CD4-positive, alpha-beta memory T cell (primary cell): ENCODE data around the gene IDH3B. TPM values are rescaled to one million over a fixed set of nuclear protein-coding genes. Genes with fewer than 3 reads are reported as not detected.
"Not testable (repeated sequence)": the region's sequence is repeated elsewhere in the genome, so short reads cannot be mapped to it uniquely, and the experiment has no call there.

Experiments used
- CTCF ChIA-PET: fragments of 350-600 bp; sonication (Branson Sonifier 250); formaldehyde crosslinking; loops from one replicate; lab custom pipeline; 2021; ENCODE audit warnings: inconsistent platforms; ENCODE audit not compliant: partially characterized antibody; lab: Charles Lee
- POLR2A ChIA-PET: fragments of 350-600 bp; sonication (Branson Sonifier 250); formaldehyde crosslinking; loops from one replicate; lab custom pipeline; 2021; ENCODE audit not compliant: partially characterized antibody; lab: Charles Lee
- DNase-seq, 5 donors: peaks; one replicate each; pipeline versions ENCODE4 v3.0.0 to v3.0.0-alpha.2; 2020 to 2022; ENCODE audit warnings: mixed read lengths in 1 of 5
- H3K27ac ChIP-seq: one replicate; pipeline ENCODE4 v1.7.0; 2013; ENCODE audit warnings: low read depth, low read length
- H3K27me3 ChIP-seq: 2 replicates; pipeline ENCODE4 v1.7.0; 2013; ENCODE audit warnings: mild to moderate bottlenecking, low read length, moderate library complexity; ENCODE audit not compliant: insufficient read depth
- H3K36me3 ChIP-seq: 2 replicates; pipeline ENCODE4 v1.7.0; 2013; ENCODE audit warnings: mild to moderate bottlenecking, low read length, moderate library complexity; ENCODE audit not compliant: insufficient read depth
- H3K4me1 ChIP-seq: 2 replicates; pipeline ENCODE4 v1.7.0; 2013; ENCODE audit warnings: mild to moderate bottlenecking, low read length, moderate library complexity; ENCODE audit not compliant: insufficient read depth
- H3K4me3 ChIP-seq, 2 donors: one replicate each; pipeline ENCODE4 v1.7.0; 2013; ENCODE audit warnings: low read length in 2 of 2, mild to moderate bottlenecking in 1 of 2
- H3K9me3 ChIP-seq, 2 donors: one replicate each; pipeline ENCODE4 v1.7.0; 2013; ENCODE audit warnings: low read length in 2 of 2, control low read depth in 1 of 2; ENCODE audit not compliant: control insufficient read depth in 1 of 2
- H3K27ac Mint-ChIP-seq, 7 donors: one replicate each; pipeline ENCODE4 v1.8.0; 2020 to 2021; ENCODE audit warnings: mixed read lengths in 7 of 7, mild to moderate bottlenecking in 6 of 7, inconsistent platforms in 3 of 7, moderate library complexity in 3 of 7
- H3K27me3 Mint-ChIP-seq, 2 donors: one replicate each; pipeline ENCODE4 v1.8.0; 2020 to 2021; ENCODE audit warnings: mixed read lengths in 2 of 2
- H3K36me3 Mint-ChIP-seq, 2 donors: one replicate each; pipeline ENCODE4 v1.8.0; 2020 to 2021; ENCODE audit warnings: mixed read lengths in 2 of 2, inconsistent platforms in 1 of 2, mild to moderate bottlenecking in 1 of 2
- H3K4me1 Mint-ChIP-seq, 4 donors: one replicate each; pipeline ENCODE4 v1.8.0; 2020 to 2021; ENCODE audit warnings: mixed read lengths in 4 of 4, mild to moderate bottlenecking in 1 of 4
- H3K4me3 Mint-ChIP-seq, 8 donors: one replicate each; pipeline ENCODE4 v1.8.0; 2020 to 2021; ENCODE audit warnings: mixed read lengths in 8 of 8, mild to moderate bottlenecking in 7 of 8, moderate library complexity in 6 of 8, inconsistent platforms in 3 of 8
- H3K9me3 Mint-ChIP-seq, 8 donors: one replicate each; pipeline ENCODE4 v1.8.0; 2020 to 2021; ENCODE audit warnings: mixed read lengths in 8 of 8, mild to moderate bottlenecking in 5 of 8, inconsistent platforms in 3 of 8, moderate library complexity in 1 of 8
- intact Hi-C: fragments of 100-400 bp; cut with micrococcal nuclease; formaldehyde crosslinking; loops from one replicate; pipeline ENCODE4 v1.15.1; 2023
- polyA plus RNA-seq, 2 donors: library from polyadenylated mRNA; unstranded; fragments of 300-500 nt; fragmentation: Illumina TruSeq; gene quantifications; one replicate each; pipeline ENCODE4 v1.2.3, GENCODE V29; 2021
- total RNA-seq, 2 experiments: library from RNA; stranded (reverse); gene quantifications; one replicate each; pipeline ENCODE4 v1.2.3, GENCODE V29; 2021

IDH3B gene
- total and polyA plus RNA-seq, 4 experiments from 2014 or later, result 88.1 to 132 (median 94.9) TPM

DNA sequence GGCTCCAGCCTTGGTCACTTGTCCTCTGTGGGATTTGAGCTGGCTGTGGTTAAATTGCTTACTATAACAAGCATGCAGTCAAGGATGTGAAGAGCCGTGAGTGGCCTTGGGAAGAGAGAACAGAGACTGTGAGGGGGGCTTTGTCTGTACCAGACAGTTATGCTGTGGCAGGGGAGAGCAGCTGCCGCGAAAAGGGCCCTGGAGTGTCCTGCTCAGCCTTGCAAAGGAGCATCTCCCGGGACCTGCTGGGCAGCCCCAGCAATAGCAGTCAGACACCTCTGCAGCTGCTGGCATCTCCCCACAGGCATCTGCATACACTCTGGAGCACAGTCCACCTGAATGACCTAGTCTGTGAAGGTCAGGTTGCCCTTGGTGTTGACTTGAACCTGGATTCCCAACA lies 34.9 kb upstream of the IDH3B start:
- no peaks in the 10 kb centered on the region for H3K4me1 Mint-ChIP-seq
- H3K27ac Mint-ChIP-seq, result no peak overlapping the region

GRCh38 chr20:2698186-2698817 lies 34.3 kb upstream of the IDH3B start:
- intact Hi-C loops, result loop anchor here (10.0 kb wide), 1 partner anchor 416 kb away; no protein-coding TSS in a partner anchor
- ChIA-PET POLR2A (interaction anchor here (0.6 to 0.7 kb wide), 2 partner anchors 46 to 1100 kb away, joined by 3 read pairs; partner anchors contain the start of gene NOP56), CTCF (interaction anchor here (0.5 to 1.2 kb wide), 3 partner anchors 11 to 175 kb away, joined by 3 to 4 read pairs (median 3); no protein-coding TSS in a partner anchor)
- Histone ChIP-seq H3K4me1 (no peaks in the 10 kb centered on the region), H3K4me3 (no peak overlapping the region), H3K27ac (no peak overlapping the region), H3K27me3 (peaks cover 19% of the 10 kb centered on the region), H3K9me3 (no peaks in the 10 kb centered on the region), H3K36me3 (no peaks in the 10 kb centered on the region)
- DNase-seq, result no peak
- Mint-ChIP-seq H3K4me3 (no peak overlapping the region), H3K27me3 (peaks cover 26 to 33% of the 10 kb centered on the region in 2 donors), H3K4me1 (no peaks in the 10 kb centered on the region), H3K36me3 (no peaks in the 10 kb centered on the region), H3K27ac (no peak overlapping the region), H3K9me3 (no peaks in the 10 kb centered on the region)

More for the DNA sequence above, 34.9 kb upstream of the IDH3B start:
- Mint-ChIP-seq H3K27me3 (peaks cover 26 to 32% of the 10 kb centered on the region in 2 donors), H3K9me3 (no peaks in the 10 kb centered on the region), H3K36me3 (no peaks in the 10 kb centered on the region), H3K4me3 (no peak overlapping the region)
- no peaks in the 10 kb centered on the region for H3K4me1 ChIP-seq
- POLR2A ChIA-PET, result interaction anchor here (0.7 kb wide), 1 partner anchor 46 kb away, joined by 3 read pairs; the partner anchor contains the start of gene NOP56
- DNase-seq, result no peak
- no peak overlapping the region for H3K4me3 ChIP-seq
- intact Hi-C loops, result loop anchor here (10.0 kb wide), 1 partner anchor 416 kb away; no protein-coding TSS in a partner anchor
- no peaks in the 10 kb centered on the region for H3K36me3 ChIP-seq
- no peak overlapping the region for H3K27ac ChIP-seq
- peaks cover 19% of the 10 kb centered on the region for H3K27me3 ChIP-seq
- no peaks in the 10 kb centered on the region for H3K9me3 ChIP-seq
- CTCF ChIA-PET, result interaction anchor here (0.5 to 1.2 kb wide), 2 partner anchors 14 to 175 kb away, joined by 3 to 4 read pairs; no protein-coding TSS in a partner anchor

DNA sequence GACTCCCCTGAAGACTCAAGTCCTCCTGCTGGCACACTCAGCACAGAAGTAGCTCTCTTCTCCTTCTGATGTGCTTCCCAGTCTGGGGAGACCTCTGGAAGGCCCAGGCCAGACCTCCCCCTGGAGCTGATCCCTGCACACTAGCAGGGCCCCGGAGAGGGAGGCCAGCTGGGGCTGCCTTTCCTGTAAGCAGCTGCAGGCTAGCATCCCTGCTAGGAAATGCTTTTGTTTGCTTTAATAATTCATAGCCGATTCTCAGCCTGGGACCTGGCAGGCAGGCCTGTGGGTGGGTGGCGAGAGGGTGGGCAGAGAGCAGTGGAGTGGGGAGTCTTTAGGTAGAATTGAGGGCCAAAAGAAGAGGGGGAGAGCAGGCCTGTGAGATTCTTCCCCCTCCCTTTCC lies 33.8 kb upstream of the IDH3B start:
- ChIA-PET POLR2A (interaction anchor here (0.6 kb wide), 1 partner anchor 1100 kb away, joined by 3 read pairs; no protein-coding TSS in a partner anchor), CTCF (interaction anchor here (0.6 to 1.2 kb wide), 2 partner anchors 11 to 16 kb away, joined by 3 to 4 read pairs; no protein-coding TSS in a partner anchor)
- H3K4me3 Mint-ChIP-seq, result no peak overlapping the region
- H3K36me3 Mint-ChIP-seq, result no peaks in the 10 kb centered on the region
- peaks cover 26 to 33% of the 10 kb centered on the region in 2 donors for H3K27me3 Mint-ChIP-seq
- no peaks in the 10 kb centered on the region for H3K4me1 Mint-ChIP-seq
- no peak overlapping the region for H3K4me3 ChIP-seq
- H3K4me1 ChIP-seq, result no peaks in the 10 kb centered on the region
- no peaks in the 10 kb centered on the region for H3K36me3 ChIP-seq
- H3K27ac Mint-ChIP-seq, result no peak overlapping the region
- H3K9me3 Mint-ChIP-seq, result no peaks in the 10 kb centered on the region
- H3K27me3 ChIP-seq, result peaks cover 19% of the 10 kb centered on the region
- no peak overlapping the region for H3K27ac ChIP-seq
- intact Hi-C loops, result loop anchor here (10.0 kb wide), 1 partner anchor 417 kb away; no protein-coding TSS in a partner anchor
- H3K9me3 ChIP-seq, result no peaks in the 10 kb centered on the region
- no peak for DNase-seq

DNA sequence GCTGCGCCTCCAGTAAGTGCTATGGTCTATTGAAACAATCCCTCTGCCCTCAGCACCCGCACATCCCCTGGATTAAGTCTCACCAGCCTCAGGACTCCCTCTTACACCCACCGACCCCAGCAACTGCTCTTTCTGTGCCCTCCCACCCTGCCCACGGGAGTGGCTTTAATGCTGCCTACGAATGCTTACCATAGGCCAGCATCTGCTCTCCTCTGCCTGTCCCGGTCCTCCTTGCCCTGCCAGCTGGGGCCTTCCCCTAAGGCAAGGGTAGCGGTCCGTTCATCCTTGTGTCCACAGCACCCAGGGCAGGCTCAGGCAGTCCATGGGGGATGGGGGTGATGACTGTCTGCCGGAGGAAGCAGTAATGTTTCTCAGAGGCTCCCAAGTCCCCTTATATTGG lies 32.6 kb upstream of the IDH3B start:
- Mint-ChIP-seq H3K4me1 (peaks cover 4 to 6% (median 6%) of the 10 kb centered on the region in 4 donors), H3K36me3 (no peaks in the 10 kb centered on the region), H3K4me3 (no peak overlapping the region), H3K27ac (no peak overlapping the region), H3K9me3 (no peaks in the 10 kb centered on the region), H3K27me3 (peaks cover 27 to 39% of the 10 kb centered on the region in 2 donors)
- intact Hi-C loops, result loop anchor here (10.0 kb wide), 1 partner anchor 418 kb away; no protein-coding TSS in a partner anchor
- Histone ChIP-seq H3K36me3 (no peaks in the 10 kb centered on the region), H3K27ac (no peak overlapping the region), H3K9me3 (no peaks in the 10 kb centered on the region), H3K27me3 (peaks cover 19% of the 10 kb centered on the region), H3K4me3 (no peak overlapping the region), H3K4me1 (peaks cover 4% of the 10 kb centered on the region)
- DNase-seq, result no peak
- ChIA-PET CTCF (interaction anchor here (1.1 kb wide), 1 partner anchor 33 kb away, joined by 3 read pairs; no protein-coding TSS in a partner anchor), POLR2A (no interaction called here)

- H3K27me3 ChIP-seq, result peaks cover 19% of the 10 kb centered on the region
- H3K36me3 Mint-ChIP-seq, H3K4me3 ChIP-seq, H3K4me3 Mint-ChIP-seq, H3K27ac Mint-ChIP-seq, POLR2A ChIA-PET, H3K9me3 Mint-ChIP-seq, H3K9me3 ChIP-seq, H3K27ac ChIP-seq, H3K36me3 ChIP-seq, H3K4me1 ChIP-seq, DNase-seq: not testable (repeated sequence)
- CTCF ChIA-PET, result interaction anchor here (1.1 kb wide), 1 partner anchor 33 kb away, joined by 3 read pairs; no protein-coding TSS in a partner anchor
- peaks cover 29 to 44% of the 10 kb centered on the region in 2 donors for H3K27me3 Mint-ChIP-seq
- intact Hi-C loops, result loop anchor here (10.0 kb wide), 1 partner anchor 419 kb away; no protein-coding TSS in a partner anchor
- peaks cover 8 to 12% (median 11%) of the 10 kb centered on the region in 4 donors for H3K4me1 Mint-ChIP-seq
Measured at GRCh38 chr20:2695984-2696525, 32.0 kb upstream of the IDH3B start.

DNA sequence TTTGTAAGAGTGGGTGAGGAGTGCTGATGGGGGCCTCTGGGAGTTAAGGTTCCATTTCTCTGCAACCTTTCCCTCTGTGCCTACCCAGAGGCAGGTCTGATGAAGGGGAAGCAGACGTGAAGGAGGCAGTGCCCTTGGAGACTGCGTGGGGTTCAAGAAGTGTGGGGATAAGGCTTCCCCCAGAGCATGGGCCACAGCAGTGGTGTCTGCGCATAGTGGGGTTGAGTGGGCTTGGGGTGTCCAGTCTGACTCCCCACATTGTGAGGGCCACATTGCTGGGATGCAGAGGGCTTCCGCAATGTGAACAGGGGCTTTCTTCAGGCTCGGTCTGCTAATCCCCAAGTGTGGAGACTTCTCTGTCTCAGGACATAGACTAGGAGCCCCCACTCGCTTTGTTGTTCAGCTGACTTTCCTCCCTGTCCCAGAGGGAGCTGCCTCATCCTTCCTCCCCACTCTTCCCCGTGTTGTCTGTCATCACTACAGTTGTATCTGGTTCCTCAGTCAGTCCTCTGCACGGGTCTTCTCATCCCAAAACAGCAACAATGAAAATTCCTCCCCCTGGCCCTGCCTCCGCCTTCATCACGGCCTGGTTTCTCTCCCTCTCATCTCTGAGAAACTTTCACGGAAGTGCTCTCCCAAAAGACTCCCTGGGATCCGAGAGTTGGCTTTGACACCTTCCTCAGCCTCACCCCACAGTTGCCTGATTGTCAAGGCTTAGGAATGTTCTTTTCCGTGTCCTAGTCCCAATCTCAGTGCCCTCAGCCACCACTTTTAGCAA lies 31.4 kb upstream of the IDH3B start:
- H3K9me3 ChIP-seq, result no peaks in the 10 kb centered on the region
- peaks cover 19% of the 10 kb centered on the region for H3K27me3 ChIP-seq
- H3K27ac ChIP-seq, result no peak overlapping the region
- peaks cover 0 to 2% (median 0%) of the 10 kb centered on the region in 8 donors for H3K9me3 Mint-ChIP-seq
- DNase-seq, result no peak
- peaks cover 0 to 3% of the 10 kb centered on the region in 2 donors for H3K36me3 Mint-ChIP-seq
- peaks cover 10 to 18% (median 16%) of the 10 kb centered on the region in 4 donors for H3K4me1 Mint-ChIP-seq
- H3K4me1 ChIP-seq, result peaks cover 4% of the 10 kb centered on the region
- peaks cover 25 to 44% of the 10 kb centered on the region in 2 donors for H3K27me3 Mint-ChIP-seq
- H3K4me3 Mint-ChIP-seq, result peak overlapping the region in 7 of 8 donors; percentile 31 to 69 (median 56)
- intact Hi-C loops, result loop anchor here (10.0 kb wide), 1 partner anchor 419 kb away; no protein-coding TSS in a partner anchor
- H3K4me3 ChIP-seq, result no peak overlapping the region
- POLR2A ChIA-PET, result no interaction called here
- H3K27ac Mint-ChIP-seq, result peak overlapping the region in 3 of 7 donors; percentile 4 to 69 (median 35)
- CTCF ChIA-PET, result interaction anchor here (3.0 kb wide), 1 partner anchor 48 kb away, joined by 9 read pairs; no protein-coding TSS in a partner anchor
- no peaks in the 10 kb centered on the region for H3K36me3 ChIP-seq
